Panc1 (cell line): ENCODE measurements around the gene AHNAK. TPM values are rescaled to one million over a fixed set of nuclear protein-coding genes. Genes with fewer than 3 reads are reported as not detected.

Source experiments
- ATAC-seq: fragments of 200-7000 bp; cut with Tn5 transposase; 2 replicates; pipeline ENCODE4 v1.9.1; 2020; ENCODE audit warnings: mild to moderate bottlenecking, moderate library complexity
- Bru-seq: library from RNA; stranded (reverse); fragments of 400-500 nt; gene quantifications from one replicate; lab custom pipeline; 2021; lab: Mats Ljungman, UMichigan
- BruChase-seq, 2 experiments: library from RNA; stranded (reverse); fragments of 400-500 nt; gene quantifications; one replicate each; lab custom pipeline; 2021; lab: Mats Ljungman, UMichigan
- BruUV-seq: library from RNA; stranded (reverse); fragments of 400-500 nt; replicated peaks from 2 replicates; lab custom pipeline; 2021; lab: Mats Ljungman, UMichigan
- CTCF ChIA-PET: fragments of 300-600 bp; sonication (Branson Sonifier 250); formaldehyde crosslinking; loops from one replicate; lab custom pipeline; 2022; ENCODE audit warnings: antibody characterized with exemption; lab: Charles Lee
- POLR2A ChIA-PET: fragments of 300-600 bp; sonication (Branson Sonifier 250); formaldehyde crosslinking; loops from one replicate; lab custom pipeline; 2022; ENCODE audit warnings: antibody characterized with exemption; lab: Charles Lee
- DNase-seq: peaks from one replicate; pipeline ENCODE4 v3.0.0-alpha.2; 2010; ENCODE audit warnings: low read depth, low spot score
- H3K27ac ChIP-seq: 2 replicates; pipeline ENCODE4 v1.5.1; 2011; ENCODE audit warnings: mild to moderate bottlenecking, low read length, inconsistent platforms
- H3K27me3 ChIP-seq: fragments of 200-500 bp; sonication (Bioruptor generic); 2 replicates; pipeline ENCODE4 v1.6.0; 2014; ENCODE audit warnings: low read length, inconsistent platforms; ENCODE audit not compliant: control insufficient read depth, insufficient read depth
- H3K36me3 ChIP-seq: fragments of 200-500 bp; sonication (Bioruptor generic); 2 replicates; pipeline ENCODE4 v1.5.1; 2014; ENCODE audit warnings: inconsistent platforms, mild to moderate bottlenecking, low read length, moderate library complexity; ENCODE audit not compliant: control insufficient read depth, insufficient read depth
- H3K4me1 ChIP-seq: 2 replicates; pipeline ENCODE4 v1.5.1; 2011; ENCODE audit warnings: inconsistent platforms, mild to moderate bottlenecking, low read length, moderate library complexity; ENCODE audit not compliant: control insufficient read depth, insufficient read depth
- H3K4me3 ChIP-seq, 2 experiments: 2 replicates each; pipeline ENCODE4 v1.5.1; 2011 to 2012; ENCODE audit warnings: low read depth in 2 of 2, low read length in 2 of 2, mild to moderate bottlenecking in 2 of 2, inconsistent platforms in 1 of 2, moderate library complexity in 1 of 2
- H3K9me3 ChIP-seq: fragments of 200-500 bp; sonication (Bioruptor generic); 2 replicates; pipeline ENCODE4 v1.5.1; 2014; ENCODE audit warnings: low read depth, mild to moderate bottlenecking, inconsistent platforms, low read length, moderate library complexity; ENCODE audit not compliant: control insufficient read depth, insufficient read depth
- CTCF ChIP-seq: fragments of 450-650 bp; IDR thresholded peaks from 2 replicates; pipeline ENCODE4 v1.5.1; 2017; ENCODE audit warnings: mild to moderate bottlenecking
- POLR2AphosphoS5 ChIP-seq: IDR thresholded peaks from 2 replicates; pipeline ENCODE4 v1.6.1; 2012; ENCODE audit warnings: mild to moderate bottlenecking, low read depth, low read length, moderate library complexity
- REST ChIP-seq, 2 experiments: IDR thresholded peaks; 2 replicates each; pipeline ENCODE4 v1.6.1; 2011 to 2012; ENCODE audit warnings: low read depth in 2 of 2, control low read depth in 1 of 2, low read length in 1 of 2, mild to moderate bottlenecking in 1 of 2, moderate library complexity in 1 of 2; ENCODE audit not compliant: insufficient read depth in 1 of 2
- SIN3A ChIP-seq: IDR thresholded peaks from 2 replicates; pipeline ENCODE4 v1.6.1; 2012; ENCODE audit warnings: low read depth, mild to moderate bottlenecking, low read length, moderate library complexity, borderline replicate concordance; ENCODE audit not compliant: insufficient read depth
- TCF7L2 ChIP-seq: IDR thresholded peaks from 2 replicates; pipeline ENCODE4 v1.6.1; 2011; ENCODE audit warnings: mild to moderate bottlenecking, low read depth, low read length, inconsistent platforms
- in situ Hi-C: cut with HindIII; loops from 2 replicates; pipeline ENCODE4 v1.10.0; 2016; ENCODE audit warnings: low sequenced_read_pairs, low pct_unique_long_range_greater_than_20kb
- intact Hi-C: fragments of 100-400 bp; cut with micrococcal nuclease; formaldehyde crosslinking; loops from one replicate; pipeline ENCODE4 v1.10.0; 2022; ENCODE audit not compliant: unreplicated experiment
- long read RNA-seq: library from polyadenylated mRNA; unstranded; transcript quantifications from one replicate; pipeline ENCODE4 v2.0.0, GENCODE V29; 2021; ENCODE audit not compliant: unreplicated experiment
- polyA plus RNA-seq: library from polyadenylated mRNA; unstranded; fragments of >200 nt; gene quantifications from one replicate; pipeline ENCODE4 v1.2.1, GENCODE V29; 2012; ENCODE audit warnings: missing spikeins; ENCODE audit not compliant: insufficient read length
- total RNA-seq: library from RNA; stranded (reverse); gene quantifications from one replicate; pipeline ENCODE4 v1.2.1, GENCODE V29; 2021; ENCODE audit not compliant: unreplicated experiment

Gene AHNAK
- total RNA-seq: 844 TPM
- polyA plus RNA-seq: 355 TPM
- Bru-seq, nascent RNA: percentile 97 among the genes with signal in this experiment
- BruChase-seq, experiment 1, labeled RNA remaining after a 2-hour chase: percentile 99 among the genes with signal in this experiment
- BruChase-seq, experiment 2, labeled RNA remaining after a 6-hour chase: percentile 100 among the genes with signal in this experiment
- long read RNA-seq, full-length matches to known transcripts: 176 of 237 reads
- long read RNA-seq, partial matches to known transcripts: 4 of 237 reads
- long read RNA-seq, other reads (novel, unspliced or antisense): 57 of 237 reads

GRCh38 chr11:62546244-62546928 lies at the start of gene AHNAK:
Gene AHNAK, minus strand, starts transcription at chr11:62546806. Its CDS starts 10,708 bp downstream, at chr11:62536098.
- in situ Hi-C loops (no loop called here), intact Hi-C loops (loop anchor here (10.0 kb wide), 1 partner anchor 152 kb away; no protein-coding TSS in a partner anchor)
- peak within 1 kb of the TSS; percentile 96 for H3K27ac ChIP-seq
- DNase-seq (no peak), ATAC-seq (peak; percentile 55)
- ChIA-PET POLR2A (interaction anchor here (0.6 to 1.2 kb wide), 8 partner anchors 11 to 117 kb away, joined by 3 to 7 read pairs (median 6); partner anchors contain the start of genes EEF1G and TUT1), CTCF (no interaction called here)
- H3K4me3 ChIP-seq: peak within 1 kb of the TSS; percentile 80 to 98
- H3K27me3 ChIP-seq: no peaks in the 10 kb centered on the region
- H3K9me3 ChIP-seq: no peaks in the 10 kb centered on the region
- H3K36me3 ChIP-seq: peaks cover 6% of the 10 kb centered on the region; the same call in 1 of the 2 replicates
- peaks cover 38% of the 10 kb centered on the region for H3K4me1 ChIP-seq
- TF ChIP-seq POLR2AphosphoS5 (peak; percentile 89), CTCF (no peak), REST (IDR thresholded peaks at IDR 0.05; ENCODE audit: insufficient read depth in 1 of 2, low read depth in 2 of 2, low read length in 1 of 2) (no peak), SIN3A (peak; percentile 94), TCF7L2 (no peak)
- BruUV-seq: no TSS peak

GRCh38 chr11:62595124-62595523 lies 48.5 kb upstream of the AHNAK start:
- peaks cover 30% of the 10 kb centered on the region for H3K4me1 ChIP-seq
- ChIA-PET POLR2A (no interaction called here), CTCF (no interaction called here)
- in situ Hi-C loops: no loop called here
- no peaks in the 10 kb centered on the region for H3K27me3 ChIP-seq
- no peaks in the 10 kb centered on the region for H3K9me3 ChIP-seq
- DNase-seq (no peak), ATAC-seq (no peak)
- no peak overlapping the region for H3K27ac ChIP-seq
- intact Hi-C loops: no loop called here
- H3K4me3 ChIP-seq: no peak overlapping the region
- no TSS peak for BruUV-seq
- H3K36me3 ChIP-seq: peaks cover 28% of the 10 kb centered on the region
- no peak for TF ChIP-seq SIN3A
- TF ChIP-seq REST (IDR thresholded peaks at IDR 0.05; ENCODE audit: insufficient read depth in 1 of 2, low read depth in 2 of 2, low read length in 1 of 2): no peak
- TF ChIP-seq TCF7L2: no peak
- TF ChIP-seq CTCF: no peak
- no peak for TF ChIP-seq POLR2AphosphoS5
